H9 (cell line): Measurements from ENCODE around the gene AP3S1. TPM values are rescaled to one million over a fixed set of nuclear protein-coding genes. Genes with fewer than 3 reads are reported as not detected.

Experiments used
- DNase-seq: peaks from one replicate; pipeline ENCODE4 v3.0.0-alpha.2; 2017
- H2AFZ ChIP-seq: one replicate; pipeline ENCODE4 v1.6.1; 2013; ENCODE audit warnings: mild to moderate bottlenecking, low read length, control low read depth, moderate library complexity
- H2AK5ac ChIP-seq: 2 replicates; pipeline ENCODE4 v1.6.1; 2013; ENCODE audit warnings: low read length, control low read depth, mixed read lengths; ENCODE audit not compliant: insufficient read length
- H2BK120ac ChIP-seq: one replicate; pipeline ENCODE4 v1.6.1; 2013; ENCODE audit warnings: low read depth, mild to moderate bottlenecking, low read length, control low read depth, inconsistent platforms; ENCODE audit not compliant: poor library complexity, severe bottlenecking
- H2BK12ac ChIP-seq: 2 replicates; pipeline ENCODE4 v1.6.1; 2013; ENCODE audit warnings: low read length, control low read depth, mixed read lengths, low read depth; ENCODE audit not compliant: insufficient read length
- H2BK15ac ChIP-seq: 2 replicates; pipeline ENCODE4 v1.6.1; 2013; ENCODE audit warnings: low read depth, low read length, control low read depth
- H2BK20ac ChIP-seq: one replicate; pipeline ENCODE4 v1.6.1; 2013; ENCODE audit warnings: low read depth, mild to moderate bottlenecking, low read length, control low read depth, inconsistent platforms; ENCODE audit not compliant: poor library complexity, severe bottlenecking
- H2BK5ac ChIP-seq: 2 replicates; pipeline ENCODE4 v1.6.1; 2013; ENCODE audit warnings: low read length, control low read depth, mixed read lengths; ENCODE audit not compliant: insufficient read length
- H3K14ac ChIP-seq: 2 replicates; pipeline ENCODE4 v1.6.1; 2013; ENCODE audit warnings: low read length, control low read depth; ENCODE audit not compliant: insufficient read depth
- H3K18ac ChIP-seq: 2 replicates; pipeline ENCODE4 v1.6.1; 2013; ENCODE audit warnings: low read depth, mild to moderate bottlenecking, mixed read lengths, low read length, control low read depth; ENCODE audit not compliant: insufficient read length
- H3K23ac ChIP-seq: 2 replicates; pipeline ENCODE4 v1.6.1; 2013; ENCODE audit warnings: low read length, control low read depth, mixed read lengths, low read depth; ENCODE audit not compliant: insufficient read length
- H3K23me2 ChIP-seq: 2 replicates; pipeline ENCODE4 v1.6.1; 2013; ENCODE audit warnings: low read depth, mild to moderate bottlenecking, mixed read lengths, low read length, control low read depth; ENCODE audit not compliant: insufficient read length, poor library complexity, severe bottlenecking
- H3K27ac ChIP-seq: 2 replicates; pipeline ENCODE4 v1.5.1; 2013; ENCODE audit warnings: low read length, control low read depth, mixed read lengths, low read depth; ENCODE audit not compliant: insufficient read length
- H3K27me3 ChIP-seq: 2 replicates; pipeline ENCODE4 v1.6.1; 2013; ENCODE audit warnings: low read length, control low read depth, inconsistent platforms; ENCODE audit not compliant: insufficient read depth
- H3K4ac ChIP-seq: 2 replicates; pipeline ENCODE4 v1.6.1; 2013; ENCODE audit warnings: low read depth, mild to moderate bottlenecking, control low read depth, inconsistent platforms, low read length, moderate library complexity
- H3K4me1 ChIP-seq: 2 replicates; pipeline ENCODE4 v1.6.1; 2013; ENCODE audit warnings: low read length, control low read depth, inconsistent platforms; ENCODE audit not compliant: insufficient read depth
- H3K4me2 ChIP-seq: 2 replicates; pipeline ENCODE4 v1.6.1; 2013; ENCODE audit warnings: low read length, control low read depth, mixed read lengths; ENCODE audit not compliant: insufficient read length, insufficient read depth
- H3K56ac ChIP-seq: 2 replicates; pipeline ENCODE4 v1.6.1; 2013; ENCODE audit warnings: low read depth, mild to moderate bottlenecking, mixed read lengths, low read length, control low read depth; ENCODE audit not compliant: insufficient read length
- H3K79me1 ChIP-seq: 2 replicates; pipeline ENCODE4 v1.6.1; 2013; ENCODE audit warnings: low read depth, mild to moderate bottlenecking, moderate library complexity, low read length, control low read depth, inconsistent platforms; ENCODE audit not compliant: insufficient read depth, poor library complexity, severe bottlenecking
- H3K79me2 ChIP-seq: 2 replicates; pipeline ENCODE4 v1.6.1; 2013; ENCODE audit warnings: low read length, control low read depth, inconsistent platforms; ENCODE audit not compliant: insufficient read depth
- H3K9ac ChIP-seq: 2 replicates; pipeline ENCODE4 v1.6.1; 2013; ENCODE audit warnings: low read length, control low read depth, mixed read lengths; ENCODE audit not compliant: insufficient read length; ENCODE audit errors: extremely low read depth
- H3K9me3 ChIP-seq: one replicate; pipeline ENCODE4 v1.6.1; 2013; ENCODE audit warnings: low read depth, low read length, inconsistent platforms; ENCODE audit not compliant: control insufficient read depth
- H3T11ph ChIP-seq: one replicate; pipeline ENCODE4 v1.6.1; 2013; ENCODE audit warnings: mild to moderate bottlenecking, low read length, control low read depth, inconsistent platforms
- H4K20me1 ChIP-seq: one replicate; pipeline ENCODE4 v1.6.1; 2013; ENCODE audit not compliant: control insufficient read depth, insufficient read length, insufficient read depth
- H4K5ac ChIP-seq: 2 replicates; pipeline ENCODE4 v1.6.1; 2013; ENCODE audit warnings: low read depth, mild to moderate bottlenecking, mixed read lengths, low read length, control low read depth; ENCODE audit not compliant: insufficient read length
- H4K8ac ChIP-seq: replicated peaks from 2 replicates; pipeline ENCODE4 v1.6.1; 2013; ENCODE audit warnings: low read length, control low read depth, mixed read lengths, low read depth; ENCODE audit not compliant: insufficient read length
- H4K91ac ChIP-seq: 2 replicates; pipeline ENCODE4 v1.6.1; 2013; ENCODE audit warnings: low read depth, mild to moderate bottlenecking, moderate library complexity, mixed read lengths, low read length, control low read depth; ENCODE audit not compliant: insufficient read length
- H3K27ac Mint-ChIP-seq, 3 experiments: 2 replicates in 2 of 3; 3 replicates in 1 of 3; pipeline ENCODE4 v1.8.0; 2020 to 2021; ENCODE audit warnings: mixed read lengths in 3 of 3, mild to moderate bottlenecking in 1 of 3, moderate library complexity in 1 of 3
- H3K27me3 Mint-ChIP-seq: 2 replicates; pipeline ENCODE4 v1.8.0; 2021; ENCODE audit warnings: low read depth, mild to moderate bottlenecking, moderate library complexity, mixed read lengths
- H3K36me3 Mint-ChIP-seq, 3 experiments: 2 replicates in 2 of 3; 3 replicates in 1 of 3; pipeline ENCODE4 v1.8.0; 2020 to 2021; ENCODE audit warnings: low read depth in 3 of 3, mixed read lengths in 3 of 3; ENCODE audit not compliant: insufficient read depth in 1 of 3
- H3K4me1 Mint-ChIP-seq, 2 experiments: 2 replicates each; pipeline ENCODE4 v1.8.0; 2020; ENCODE audit warnings: mixed read lengths in 2 of 2
- H3K4me3 Mint-ChIP-seq, 2 experiments: 2 replicates in 1 of 2; 3 replicates in 1 of 2; pipeline ENCODE4 v1.8.0; 2020 to 2021; ENCODE audit warnings: mild to moderate bottlenecking in 2 of 2, mixed read lengths in 2 of 2, moderate library complexity in 1 of 2
- H3K9me3 Mint-ChIP-seq, 2 experiments: 2 replicates in 1 of 2; 3 replicates in 1 of 2; pipeline ENCODE4 v1.8.0; 2020; ENCODE audit warnings: mild to moderate bottlenecking in 2 of 2, mixed read lengths in 2 of 2, moderate library complexity in 1 of 2
- CTCF ChIP-seq: fragments of 200-600 bp; sonication (generic); conservative IDR thresholded peaks from 3 replicates; pipeline ENCODE4 v1.8.0; 2021; ENCODE audit warnings: antibody characterized with exemption, mild to moderate bottlenecking
- WGBS: extraction: QIAGEN DNeasy Blood & Tissue Kit; methylation state at CpG from one replicate; pipeline ENCODE4 v1.1.7; 2013; ENCODE audit warnings: missing lambda C conversion rate, low lambda C conversion rate, mixed read lengths; ENCODE audit not compliant: insufficient read length; ENCODE audit errors: extremely low coverage; 5-methylcytosine and 5-hydroxymethylcytosine counted together
- total RNA-seq: library from RNA; stranded (reverse); gene quantifications from 2 replicates; pipeline ENCODE4 v1.2.1, GENCODE V29; 2021

The AP3S1 gene
- total RNA-seq, 1 experiment from 2014 or later: 78.4 TPM

GRCh38 chr5:115895821-115896220 lies 54.1 kb downstream of the AP3S1 start:
- H4K20me1 ChIP-seq: no peaks in the 10 kb centered on the region
- no peak overlapping the region for H2BK20ac ChIP-seq
- H3K79me1 ChIP-seq: no peaks in the 10 kb centered on the region
- H3K18ac ChIP-seq: no peak overlapping the region
- H3K27ac ChIP-seq: no peak overlapping the region
- no peak overlapping the region for H2BK120ac ChIP-seq
- H3K4me2 ChIP-seq: no peak overlapping the region
- 100% methylated on average over 1 of the region's 3 CpGs for WGBS
- no peak overlapping the region for H4K8ac ChIP-seq
- no peak overlapping the region for H2AK5ac ChIP-seq
- TF ChIP-seq CTCF: no peak
- H3K27me3 ChIP-seq: no peaks in the 10 kb centered on the region
- H3K4me3 Mint-ChIP-seq: no peak overlapping the region
- no peak overlapping the region for H2BK15ac ChIP-seq
- H3K4me1 Mint-ChIP-seq: no peaks in the 10 kb centered on the region
- H3K23me2 ChIP-seq: no peaks in the 10 kb centered on the region
- no peak overlapping the region for H3K56ac ChIP-seq
- no peak overlapping the region for H3K4ac ChIP-seq
- H4K91ac ChIP-seq: no peak overlapping the region
- H2AFZ ChIP-seq: no peak overlapping the region
- H3K4me1 ChIP-seq: no peaks in the 10 kb centered on the region
- H3T11ph ChIP-seq: no peak overlapping the region
- H3K36me3 Mint-ChIP-seq: peaks cover 4 to 11% (median 9%) of the 10 kb centered on the region in 3 experiments; a peak in 5 of 7 replicates
- no peak overlapping the region for H2BK5ac ChIP-seq
- no peak overlapping the region for H2BK12ac ChIP-seq
- no peaks in the 10 kb centered on the region for H3K79me2 ChIP-seq
- no peaks in the 10 kb centered on the region for H3K9me3 Mint-ChIP-seq
- no peak for DNase-seq
- H3K23ac ChIP-seq: no peak overlapping the region
- no peak overlapping the region for H3K27ac Mint-ChIP-seq
- H3K9me3 ChIP-seq: no peaks in the 10 kb centered on the region
- no peak overlapping the region for H4K5ac ChIP-seq
- no peaks in the 10 kb centered on the region for H3K27me3 Mint-ChIP-seq
- no peak overlapping the region for H3K9ac ChIP-seq
- no peak overlapping the region for H3K14ac ChIP-seq
